ENCODE data around the gene SLC22A17.

The SLC22A17 gene

DNA sequence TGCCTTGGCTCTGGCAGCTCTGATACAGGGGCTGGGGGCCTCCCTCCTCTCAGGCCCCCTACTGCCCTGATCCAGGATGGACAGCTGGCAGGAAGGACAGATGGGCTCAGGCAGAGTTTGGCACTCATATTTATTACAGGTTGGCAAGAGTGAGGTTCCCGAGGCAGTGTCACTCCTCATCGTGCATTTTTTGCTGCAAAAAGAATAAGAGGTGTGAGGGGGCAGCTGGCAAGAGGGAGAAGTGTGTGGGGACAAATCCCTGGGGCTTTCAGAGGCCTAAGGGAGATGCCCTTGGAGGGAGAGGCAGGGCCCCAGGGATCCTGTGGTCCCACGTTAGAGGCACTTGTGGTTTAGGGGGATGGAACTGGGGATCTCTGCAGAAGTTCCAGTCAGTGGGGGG is 29.2 kb upstream of the SLC22A17 start:
- no peaks in the 10 kb centered on the region for H3K4me1 ChIP-seq (ENCODE audit: control insufficient read depth, insufficient read depth, low read length, poor library complexity, severe bottlenecking)

DNA sequence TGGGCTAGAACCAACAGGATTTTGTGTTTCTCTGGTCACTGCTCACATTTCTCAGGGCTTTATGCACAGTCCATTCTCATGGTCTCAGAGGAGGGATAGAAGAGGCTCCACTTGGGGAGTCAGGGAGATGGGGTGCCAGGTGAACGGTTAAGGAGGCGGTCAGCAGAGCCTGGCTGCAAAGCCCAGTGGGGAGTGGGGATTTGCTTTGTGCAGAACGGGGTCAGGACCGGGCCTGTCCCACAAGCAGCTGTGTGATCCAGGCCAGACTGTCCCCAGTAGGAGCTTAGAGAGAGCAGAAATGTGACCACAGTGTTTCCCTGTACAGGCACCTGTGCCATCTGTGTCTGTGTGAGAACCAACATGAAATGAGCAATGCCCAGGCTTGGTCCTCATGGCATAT is 28.3 kb upstream of the SLC22A17 start:
- Histone ChIP-seq H3K4me3 (ENCODE audit: extremely low read depth, insufficient read depth, low read length, poor library complexity, severe bottlenecking) (no peak overlapping the region), H3K36me3 (ENCODE audit: control insufficient read depth, insufficient read depth, low read length) (no peaks in the 10 kb centered on the region), H3K9me3 (ENCODE audit: control insufficient read depth, low read length) (no peaks in the 10 kb centered on the region), H3K27ac (ENCODE audit: low read depth, low read length, severe bottlenecking) (no peak overlapping the region), H3K4me1 (ENCODE audit: control insufficient read depth, insufficient read depth, low read length, poor library complexity, severe bottlenecking) (no peaks in the 10 kb centered on the region)
- 85 to 91% methylated on average over 4 of the region's 4 CpGs for WGBS, 2 experiments (ENCODE audit: insufficient coverage in 2 of 2)

More for the DNA sequence above, 29.2 kb upstream of the SLC22A17 start:
- no peak overlapping the region for H3K27ac ChIP-seq (ENCODE audit: low read depth, low read length, severe bottlenecking)
- no peaks in the 10 kb centered on the region for H3K9me3 ChIP-seq (ENCODE audit: control insufficient read depth, low read length)
- WGBS, 2 experiments (ENCODE audit: insufficient coverage in 2 of 2) = 72 to 77% methylated on average over 2 to 3 of the region's 3 CpGs
- no peak overlapping the region for H3K4me3 ChIP-seq (ENCODE audit: extremely low read depth, insufficient read depth, low read length, poor library complexity, severe bottlenecking)
- no peaks in the 10 kb centered on the region for H3K36me3 ChIP-seq (ENCODE audit: control insufficient read depth, insufficient read depth, low read length)

DNA sequence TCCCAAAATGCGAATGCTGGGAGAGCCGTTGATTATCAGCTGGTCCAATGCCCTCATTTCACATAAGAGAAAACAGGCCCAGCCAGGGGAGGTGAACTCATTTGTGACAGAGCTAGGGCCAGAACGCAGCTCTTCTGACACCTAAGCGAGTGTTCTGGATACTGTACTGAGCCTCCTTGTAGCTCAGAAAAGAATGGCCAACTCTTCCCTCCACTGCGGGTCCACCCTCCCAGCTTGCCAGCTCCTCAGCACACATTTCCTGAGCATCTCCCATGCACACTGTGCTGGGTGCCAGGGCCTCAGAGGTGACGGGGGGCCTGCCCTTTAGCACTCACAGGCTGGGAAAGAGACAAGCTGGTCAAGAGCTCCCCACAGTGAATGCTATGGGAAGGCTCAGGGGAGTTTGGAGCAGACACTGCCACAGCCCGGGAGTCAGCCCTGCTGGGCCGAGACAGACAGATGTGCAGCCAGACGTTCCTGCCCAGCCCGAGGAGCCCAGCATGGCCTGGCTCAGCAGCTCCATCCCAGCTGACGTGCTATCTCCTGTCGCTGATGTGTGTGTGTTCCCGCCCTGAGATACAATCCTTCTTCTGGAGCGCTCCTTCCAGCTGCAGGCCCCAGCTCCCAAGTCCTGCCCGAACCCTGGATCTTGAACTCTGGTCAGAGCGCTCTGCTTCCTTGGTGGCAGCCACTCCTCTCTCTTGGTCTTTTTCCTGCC is 27.7 kb upstream of the SLC22A17 start:
- Histone ChIP-seq H3K4me3 (ENCODE audit: extremely low read depth, insufficient read depth, low read length, poor library complexity, severe bottlenecking) (no peak overlapping the region), H3K9me3 (ENCODE audit: control insufficient read depth, low read length) (no peaks in the 10 kb centered on the region), H3K27ac (ENCODE audit: low read depth, low read length, severe bottlenecking) (no peak overlapping the region), H3K36me3 (ENCODE audit: control insufficient read depth, insufficient read depth, low read length) (no peaks in the 10 kb centered on the region), H3K4me1 (ENCODE audit: control insufficient read depth, insufficient read depth, low read length, poor library complexity, severe bottlenecking) (no peaks in the 10 kb centered on the region)
- 80 to 83% methylated on average over 14 to 16 of the region's 16 CpGs for WGBS, 2 experiments (ENCODE audit: insufficient coverage in 2 of 2)

DNA sequence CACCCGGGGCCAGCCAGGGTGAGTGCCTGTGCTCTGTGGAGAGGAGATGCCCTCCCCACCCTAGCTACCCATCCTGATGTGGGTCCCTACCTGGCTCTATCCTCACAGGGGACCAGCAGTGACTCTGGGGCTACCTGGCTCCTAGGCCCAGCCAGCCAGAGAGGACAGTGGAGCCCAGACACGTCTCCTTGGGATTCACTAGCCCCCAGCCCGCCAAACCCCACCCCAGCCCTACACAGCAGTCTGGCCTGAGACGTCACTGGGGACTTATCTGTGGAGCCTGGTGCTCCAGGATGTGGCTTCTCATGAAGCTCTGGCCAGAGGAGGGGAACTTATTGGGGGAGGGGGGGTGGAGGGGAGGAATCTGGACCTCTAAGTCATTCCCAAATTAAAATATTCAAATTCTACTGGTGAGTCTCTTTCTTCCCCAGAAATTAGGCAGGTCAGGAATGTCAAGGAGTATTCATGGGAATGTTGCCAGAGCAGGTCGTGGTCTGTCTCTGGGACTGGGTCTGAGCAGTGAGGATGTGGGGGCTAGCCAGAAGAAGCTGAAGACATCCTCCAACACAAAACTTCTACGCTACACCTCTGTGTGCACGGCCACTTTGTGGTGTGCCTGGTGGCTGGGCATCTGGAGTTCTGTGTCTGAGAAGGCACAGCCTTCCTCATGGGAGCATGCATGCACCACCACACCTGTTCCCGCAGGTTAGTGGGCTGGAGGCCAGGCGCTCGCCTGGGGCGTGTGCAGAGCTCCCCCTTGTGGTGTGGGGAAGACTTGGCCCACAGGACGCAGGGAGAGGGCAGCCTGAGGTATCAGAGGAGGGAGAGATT is 26.9 kb upstream of the SLC22A17 start:
- H3K9me3 ChIP-seq (ENCODE audit: control insufficient read depth, low read length) = no peaks in the 10 kb centered on the region
- H3K4me3 ChIP-seq (ENCODE audit: extremely low read depth, insufficient read depth, low read length, poor library complexity, severe bottlenecking) = no peak overlapping the region
- H3K27ac ChIP-seq (ENCODE audit: low read depth, low read length, severe bottlenecking) = no peak overlapping the region
- 30 to 41% methylated on average over 4 to 5 of the region's 12 CpGs for WGBS, 2 experiments (ENCODE audit: insufficient coverage in 2 of 2)
- H3K36me3 ChIP-seq (ENCODE audit: control insufficient read depth, insufficient read depth, low read length) = no peaks in the 10 kb centered on the region
- H3K4me1 ChIP-seq (ENCODE audit: control insufficient read depth, insufficient read depth, low read length, poor library complexity, severe bottlenecking) = no peaks in the 10 kb centered on the region

DNA sequence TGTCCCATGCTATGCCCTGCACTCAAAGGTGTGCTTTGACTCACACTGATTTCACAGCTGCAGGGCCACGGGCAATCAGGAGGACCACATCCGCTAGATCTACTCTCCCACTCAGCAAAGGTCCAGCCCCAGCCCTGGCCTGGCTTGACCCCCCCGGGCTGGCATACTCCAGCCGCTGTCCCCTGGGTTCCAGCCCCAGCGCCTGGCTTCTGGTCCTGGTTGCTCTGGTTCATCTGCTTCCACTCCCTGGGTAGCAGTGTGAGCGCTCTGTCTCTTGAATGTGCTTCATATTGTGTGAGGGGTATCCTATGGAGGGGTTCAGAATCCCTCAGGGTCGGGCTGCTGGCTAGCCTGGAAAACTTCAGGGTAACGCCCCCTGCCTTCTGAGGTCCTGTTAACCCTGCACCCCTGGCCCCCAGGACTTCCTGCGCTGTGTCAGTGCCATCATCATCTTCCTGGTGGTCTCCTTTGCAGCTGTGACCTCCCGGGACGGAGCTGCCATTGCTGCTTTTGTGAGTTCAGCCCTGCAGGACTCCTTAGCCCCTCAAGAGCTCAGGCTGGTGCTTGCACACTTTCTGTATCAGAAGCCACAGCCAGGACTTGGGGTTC is 26.0 kb upstream of the SLC22A17 start:
- Histone ChIP-seq H3K4me3 (ENCODE audit: extremely low read depth, insufficient read depth, low read length, poor library complexity, severe bottlenecking) (no peak overlapping the region), H3K27ac (ENCODE audit: low read depth, low read length, severe bottlenecking) (no peak overlapping the region), H3K36me3 (ENCODE audit: control insufficient read depth, insufficient read depth, low read length) (no peaks in the 10 kb centered on the region), H3K4me1 (ENCODE audit: control insufficient read depth, insufficient read depth, low read length, poor library complexity, severe bottlenecking) (no peaks in the 10 kb centered on the region), H3K9me3 (ENCODE audit: control insufficient read depth, low read length) (no peaks in the 10 kb centered on the region)
- WGBS, 2 experiments (ENCODE audit: insufficient coverage in 2 of 2) = 68 to 82% methylated on average over 4 to 10 of the region's 11 CpGs

DNA sequence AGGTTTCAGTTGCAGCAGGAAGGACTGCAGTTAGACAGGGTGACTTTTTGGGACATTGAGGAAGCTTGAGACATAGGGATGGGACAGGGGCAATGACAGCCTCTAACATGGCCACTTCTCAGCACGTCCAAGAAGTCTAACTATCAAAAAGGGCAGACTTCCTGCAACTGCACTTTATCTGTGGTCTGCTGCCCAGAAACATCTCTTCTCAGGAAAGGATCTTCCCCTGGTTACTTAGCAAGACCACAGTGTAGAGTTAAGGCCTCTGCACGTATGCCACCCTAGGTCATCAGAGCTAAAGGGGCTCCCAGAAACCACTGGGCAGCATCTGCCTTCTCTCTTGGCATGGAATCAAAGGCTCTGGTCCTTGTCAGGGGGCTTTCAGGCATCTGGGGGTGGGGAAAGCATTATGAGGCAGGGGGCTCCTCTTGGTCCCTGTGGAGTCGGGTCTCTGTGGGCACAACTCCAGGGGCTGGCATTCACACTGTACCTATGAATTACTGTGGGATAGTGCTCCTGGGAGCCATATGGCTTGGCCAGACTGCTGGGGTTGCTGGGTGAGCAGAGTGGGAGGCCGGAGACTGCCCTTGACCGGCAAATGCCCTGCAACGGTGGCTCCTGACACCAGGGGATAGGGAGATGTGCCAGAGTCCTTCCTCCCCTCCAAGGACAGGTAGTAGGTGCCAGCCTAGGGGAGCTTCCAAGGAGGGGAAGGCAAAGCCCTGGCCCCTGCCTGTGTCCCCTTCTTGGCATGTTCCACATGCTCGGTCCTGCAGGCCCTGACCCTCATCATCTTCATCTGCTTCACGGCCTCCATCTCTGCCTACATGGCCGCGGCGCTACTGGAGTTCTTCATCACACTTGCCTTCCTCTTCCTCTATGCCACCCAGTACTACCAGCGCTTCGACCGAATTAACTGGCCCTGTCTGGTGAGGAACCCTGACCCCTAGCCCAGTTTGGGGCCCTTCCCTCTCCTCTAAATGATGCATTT is 25.2 kb upstream of the SLC22A17 start:
- Histone ChIP-seq H3K4me3 (ENCODE audit: extremely low read depth, insufficient read depth, low read length, poor library complexity, severe bottlenecking) (no peak overlapping the region), H3K9me3 (ENCODE audit: control insufficient read depth, low read length) (no peaks in the 10 kb centered on the region), H3K4me1 (ENCODE audit: control insufficient read depth, insufficient read depth, low read length, poor library complexity, severe bottlenecking) (no peaks in the 10 kb centered on the region), H3K36me3 (ENCODE audit: control insufficient read depth, insufficient read depth, low read length) (no peaks in the 10 kb centered on the region), H3K27ac (ENCODE audit: low read depth, low read length, severe bottlenecking) (no peak overlapping the region)
- 91 to 93% methylated on average over 12 of the region's 14 CpGs for WGBS, 2 experiments (ENCODE audit: insufficient coverage in 2 of 2)

DNA sequence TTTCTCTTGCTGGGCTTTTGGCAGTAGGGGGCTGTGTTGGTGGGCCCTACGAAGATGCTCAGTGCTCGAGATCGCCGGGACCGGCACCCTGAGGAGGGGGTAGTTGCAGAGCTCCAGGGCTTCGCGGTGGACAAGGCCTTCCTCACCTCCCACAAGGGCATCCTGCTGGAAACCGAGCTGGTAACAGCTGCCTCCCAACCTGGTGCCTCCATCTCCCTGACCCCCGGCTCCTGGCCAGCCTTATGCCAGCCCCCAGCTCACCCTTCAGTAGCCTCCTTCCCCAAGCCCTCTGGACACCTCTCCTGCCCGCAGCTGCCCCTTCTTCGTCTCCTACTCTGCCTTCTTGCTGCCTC is 24.5 kb upstream of the SLC22A17 start:
- Histone ChIP-seq H3K4me3 (ENCODE audit: extremely low read depth, insufficient read depth, low read length, poor library complexity, severe bottlenecking) (no peak overlapping the region), H3K4me1 (ENCODE audit: control insufficient read depth, insufficient read depth, low read length, poor library complexity, severe bottlenecking) (no peaks in the 10 kb centered on the region), H3K36me3 (ENCODE audit: control insufficient read depth, insufficient read depth, low read length) (no peaks in the 10 kb centered on the region), H3K9me3 (ENCODE audit: control insufficient read depth, low read length) (no peaks in the 10 kb centered on the region), H3K27ac (ENCODE audit: low read depth, low read length, severe bottlenecking) (no peak overlapping the region)
- 69 to 80% methylated on average over 7 to 9 of the region's 11 CpGs for WGBS, 2 experiments (ENCODE audit: insufficient coverage in 2 of 2)

DNA sequence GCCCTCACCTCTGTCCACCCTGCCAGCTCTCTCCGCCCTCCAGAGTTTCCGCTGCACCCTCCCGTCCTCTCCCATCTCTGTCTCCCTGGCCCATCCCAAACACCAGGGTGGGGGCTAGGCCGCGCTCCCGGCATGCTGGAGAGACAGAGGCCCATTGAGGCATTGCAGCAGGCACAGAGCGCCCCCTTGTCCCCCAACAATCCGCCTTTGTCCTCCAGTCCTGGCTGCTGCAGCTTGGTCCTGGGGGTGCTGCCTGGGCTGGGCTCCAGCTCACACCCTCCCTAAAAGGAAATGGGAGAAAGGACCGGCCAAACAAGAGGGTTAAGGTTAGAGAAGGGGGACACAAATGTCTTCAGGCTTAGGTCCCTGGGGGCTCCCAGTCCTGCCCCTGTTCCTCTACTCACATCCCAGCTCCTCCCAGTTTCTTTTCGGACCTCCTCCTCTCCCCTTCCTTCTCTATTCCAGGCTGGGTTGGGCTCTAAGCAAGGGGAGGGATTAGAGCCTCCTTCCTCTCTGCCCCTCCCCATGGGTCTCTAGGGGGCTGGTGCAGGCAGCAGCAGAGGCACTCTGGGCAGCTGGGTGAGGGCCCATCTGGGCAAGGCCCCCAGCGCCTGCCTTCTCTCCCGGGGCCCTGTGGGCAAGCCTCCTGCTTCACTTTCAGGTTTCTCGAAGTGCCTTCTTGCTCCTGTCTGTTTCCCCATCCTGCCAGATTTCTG is 24.0 kb upstream of the SLC22A17 start, which contains the start of gene CMTM5:
Gene CMTM5 (plus strand): TSS at position 565 of the 716 bp plus-strand sequence. CDS start 206 bp downstream, outside the sequence.
- Histone ChIP-seq H3K4me1 (ENCODE audit: control insufficient read depth, insufficient read depth, low read length, poor library complexity, severe bottlenecking) (no peaks in the 10 kb centered on the region), H3K27ac (ENCODE audit: low read depth, low read length, severe bottlenecking) (no peak within 1 kb of the TSS), H3K4me3 (ENCODE audit: extremely low read depth, insufficient read depth, low read length, poor library complexity, severe bottlenecking) (no peak within 1 kb of the TSS), H3K9me3 (ENCODE audit: control insufficient read depth, low read length) (no peaks in the 10 kb centered on the region), H3K36me3 (ENCODE audit: control insufficient read depth, insufficient read depth, low read length) (no peaks in the 10 kb centered on the region)
- 66 to 79% methylated on average over 9 to 11 of the region's 13 CpGs for WGBS, 2 experiments (ENCODE audit: insufficient coverage in 2 of 2)

DNA sequence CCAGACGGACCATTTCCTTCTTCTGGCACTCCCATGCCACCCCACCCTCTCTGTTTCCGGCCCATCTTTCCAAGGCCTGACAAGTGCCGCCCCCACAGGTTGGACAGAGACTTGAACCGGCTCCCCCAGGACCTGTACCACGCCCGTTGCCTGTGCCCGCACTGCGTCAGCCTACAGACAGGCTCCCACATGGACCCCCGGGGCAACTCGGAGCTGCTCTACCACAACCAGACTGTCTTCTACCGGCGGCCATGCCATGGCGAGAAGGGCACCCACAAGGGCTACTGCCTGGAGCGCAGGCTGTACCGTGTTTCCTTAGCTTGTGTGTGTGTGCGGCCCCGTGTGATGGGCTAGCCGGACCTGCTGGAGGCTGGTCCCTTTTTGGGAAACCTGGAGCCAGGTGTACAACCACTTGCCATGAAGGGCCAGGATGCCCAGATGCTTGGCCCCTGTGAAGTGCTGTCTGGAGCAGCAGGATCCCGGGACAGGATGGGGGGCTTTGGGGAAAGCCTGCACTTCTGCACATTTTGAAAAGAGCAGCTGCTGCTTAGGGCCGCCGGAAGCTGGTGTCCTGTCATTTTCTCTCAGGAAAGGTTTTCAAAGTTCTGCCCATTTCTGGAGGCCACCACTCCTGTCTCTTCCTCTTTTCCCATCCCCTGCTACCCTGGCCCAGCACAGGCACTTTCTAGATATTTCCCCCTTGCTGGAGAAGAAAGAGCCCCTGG is 23.0 kb upstream of the SLC22A17 start:
- Histone ChIP-seq H3K4me1 (ENCODE audit: control insufficient read depth, insufficient read depth, low read length, poor library complexity, severe bottlenecking) (no peaks in the 10 kb centered on the region), H3K36me3 (ENCODE audit: control insufficient read depth, insufficient read depth, low read length) (no peaks in the 10 kb centered on the region), H3K9me3 (ENCODE audit: control insufficient read depth, low read length) (no peaks in the 10 kb centered on the region), H3K27ac (ENCODE audit: low read depth, low read length, severe bottlenecking) (no peak overlapping the region), H3K4me3 (ENCODE audit: extremely low read depth, insufficient read depth, low read length, poor library complexity, severe bottlenecking) (no peak overlapping the region)
- whole genome bisulfite sequencing, 2 experiments (ENCODE audit: insufficient coverage in 2 of 2) = 88 to 92% methylated on average over 20 to 21 of the region's 21 CpGs

Measured in mesodermal cell (in vitro differentiated cells).